Peyer's patch (tissue), 4 donors: ENCODE data around the gene TOMT. TPM values are rescaled to one million over a fixed set of nuclear protein-coding genes. Genes with fewer than 3 reads are reported as not detected.
A peak's percentile ranks its signal among the peaks of the same experiment; 100 is the strongest.

Source experiments
- DNase-seq, 3 donors: peaks; one replicate each; pipeline ENCODE4 v3.0.0-alpha.2; 2017 to 2019
- H3K27ac ChIP-seq, 4 donors: fragments of 200-600 bp; sonication (generic); one replicate each; pipeline ENCODE4 v1.5.1; 2016 to 2019
- H3K27me3 ChIP-seq, 2 donors: fragments of 200-600 bp; sonication (generic); one replicate each; pipeline ENCODE4 v1.5.1; 2019
- H3K36me3 ChIP-seq, 3 donors: fragments of 200-600 bp; sonication (generic); one replicate each; pipeline ENCODE4 v1.5.1; 2016 to 2019
- H3K4me1 ChIP-seq, 4 donors: fragments of 200-600 bp; sonication (generic); one replicate each; pipeline ENCODE4 v1.5.1; 2016 to 2019
- H3K4me3 ChIP-seq, 4 donors: fragments of 200-600 bp; sonication (generic); 1 replicate in 3 of 4; 2 replicates in 1 of 4; pipeline ENCODE4 v1.5.1; 2016 to 2019; ENCODE audit warnings: mild to moderate bottlenecking in 1 of 4
- H3K9me3 ChIP-seq, 4 donors: fragments of 200-600 bp; sonication (generic); one replicate each; pipeline ENCODE4 v1.5.1; 2016 to 2019; ENCODE audit warnings: mild to moderate bottlenecking in 1 of 4
- POLR2A ChIP-seq, 2 donors: fragments of 450-650 bp; IDR thresholded peaks; one replicate each; pipeline ENCODE4 v1.5.1; 2017; ENCODE audit warnings: antibody characterized with exemption in 2 of 2, mild to moderate bottlenecking in 2 of 2, moderate library complexity in 2 of 2
- total RNA-seq, 4 donors: library from RNA; depleted of rRNA; stranded (reverse); fragments of >200 nt; gene quantifications; one replicate each; pipeline ENCODE4 v1.1.0, GENCODE V29; 2016
- TF ChIP-seq, protein P1 (sequence below), 6 experiments: fragments of 450-650 bp in 4 of 6; fragments of 200-600 bp in 2 of 6; sonication (generic) in 1 of 6; IDR thresholded peaks; one replicate each; pipeline ENCODE4 v1.5.1; 2017 to 2019; ENCODE audit warnings: antibody characterized with exemption in 6 of 6, mild to moderate bottlenecking in 3 of 6, moderate library complexity in 1 of 6

TOMT gene
- total RNA-seq, 4 donors from 2014 or later, result not detected

DNA sequence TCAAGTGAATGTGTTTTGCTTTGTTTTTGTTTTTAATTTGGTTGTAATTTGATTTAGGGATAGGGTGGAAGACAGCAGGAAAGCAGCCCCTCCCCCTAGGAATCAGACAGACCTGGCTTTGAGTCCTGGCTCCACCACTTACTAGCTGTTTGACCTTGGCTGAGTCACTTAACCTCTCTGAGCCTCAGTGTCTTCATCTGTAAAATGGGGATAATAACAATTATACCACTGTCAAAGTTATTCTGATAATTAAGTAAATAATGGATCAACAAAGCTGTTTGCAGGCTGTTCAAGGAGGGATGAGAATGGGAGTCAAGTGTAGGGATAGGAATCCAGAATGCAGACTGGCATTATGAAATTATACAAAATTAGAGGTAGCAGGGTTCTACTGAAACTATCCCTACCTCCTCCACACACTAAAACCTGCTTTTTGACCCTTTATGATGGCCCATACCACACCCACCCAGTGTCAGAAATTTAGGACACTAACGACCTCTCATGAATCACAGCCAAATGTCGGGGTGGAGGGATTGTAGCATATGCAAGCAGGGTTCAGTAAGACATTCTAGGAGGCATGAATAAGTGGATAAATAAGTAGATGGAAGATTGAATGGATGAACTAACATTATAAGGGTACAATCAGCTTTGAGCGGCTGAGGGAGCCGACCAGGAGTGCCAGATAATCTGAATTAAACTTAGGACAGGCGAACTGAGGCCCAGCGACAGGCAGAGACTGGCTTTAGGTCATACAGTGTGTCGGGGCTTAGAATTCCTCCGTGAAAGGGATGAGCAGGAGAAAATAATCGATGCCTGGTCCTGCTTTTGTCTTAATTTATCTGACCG is 5.8 kb downstream of the TOMT start:
- DNase-seq, result no peak
- peaks cover 0 to 10% (median 0%) of the 10 kb centered on the region in 3 donors for H3K36me3 ChIP-seq
- TF ChIP-seq POLR2A (IDR thresholded peaks at IDR 0.05), result no peak
- TF ChIP-seq, protein P1, sequence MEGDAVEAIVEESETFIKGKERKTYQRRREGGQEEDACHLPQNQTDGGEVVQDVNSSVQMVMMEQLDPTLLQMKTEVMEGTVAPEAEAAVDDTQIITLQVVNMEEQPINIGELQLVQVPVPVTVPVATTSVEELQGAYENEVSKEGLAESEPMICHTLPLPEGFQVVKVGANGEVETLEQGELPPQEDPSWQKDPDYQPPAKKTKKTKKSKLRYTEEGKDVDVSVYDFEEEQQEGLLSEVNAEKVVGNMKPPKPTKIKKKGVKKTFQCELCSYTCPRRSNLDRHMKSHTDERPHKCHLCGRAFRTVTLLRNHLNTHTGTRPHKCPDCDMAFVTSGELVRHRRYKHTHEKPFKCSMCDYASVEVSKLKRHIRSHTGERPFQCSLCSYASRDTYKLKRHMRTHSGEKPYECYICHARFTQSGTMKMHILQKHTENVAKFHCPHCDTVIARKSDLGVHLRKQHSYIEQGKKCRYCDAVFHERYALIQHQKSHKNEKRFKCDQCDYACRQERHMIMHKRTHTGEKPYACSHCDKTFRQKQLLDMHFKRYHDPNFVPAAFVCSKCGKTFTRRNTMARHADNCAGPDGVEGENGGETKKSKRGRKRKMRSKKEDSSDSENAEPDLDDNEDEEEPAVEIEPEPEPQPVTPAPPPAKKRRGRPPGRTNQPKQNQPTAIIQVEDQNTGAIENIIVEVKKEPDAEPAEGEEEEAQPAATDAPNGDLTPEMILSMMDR (IDR thresholded peaks at IDR 0.05), result no peak
- peak overlapping the region; percentile 61 to 83 (median 71) for H3K4me3 ChIP-seq
- H3K27me3 ChIP-seq, result no peaks in the 10 kb centered on the region
- H3K27ac ChIP-seq, result peak overlapping the region; percentile 92 to 99 (median 96)
- no peaks in the 10 kb centered on the region for H3K9me3 ChIP-seq
- peaks cover 0 to 15% (median 3%) of the 10 kb centered on the region in 4 donors for H3K4me1 ChIP-seq

GRCh38 chr11:72112143-72112977 is 6.6 kb downstream of the TOMT start, which contains the start of gene ANAPC15:
Gene ANAPC15 (minus strand): TSS chr11:72112695. CDS start chr11:72111276, 1,419 bp downstream.
- H3K4me3 ChIP-seq, result peak within 1 kb of the TSS; percentile 61 to 83 (median 71)
- peak; percentile 92 to 96 for TF ChIP-seq POLR2A (IDR thresholded peaks at IDR 0.05)
- TF ChIP-seq, protein P1 (IDR thresholded peaks at IDR 0.05), result no peak

GRCh38 chr11:72112978-72113808 is 7.5 kb downstream of the TOMT start:
- no peak for TF ChIP-seq POLR2A (IDR thresholded peaks at IDR 0.05)
- TF ChIP-seq, protein P1 (IDR thresholded peaks at IDR 0.05), result no peak
- Histone ChIP-seq H3K9me3 (no peaks in the 10 kb centered on the region), H3K27me3 (no peaks in the 10 kb centered on the region), H3K4me1 (peaks cover 0 to 15% (median 3%) of the 10 kb centered on the region in 4 donors), H3K36me3 (peaks cover 0 to 10% (median 0%) of the 10 kb centered on the region in 3 donors), H3K27ac (peak overlapping the region; percentile 92 to 99 (median 96)), H3K4me3 (peak overlapping the region; percentile 61 to 83 (median 71))
- no peak for DNase-seq

More at GRCh38 chr11:72112143-72112977, 6.6 kb downstream of the TOMT start, which contains the start of gene ANAPC15:
- Histone ChIP-seq H3K27ac (peak within 1 kb of the TSS; percentile 92 to 99 (median 96)), H3K27me3 (no peaks in the 10 kb centered on the region), H3K4me1 (peaks cover 0 to 15% (median 3%) of the 10 kb centered on the region in 4 donors), H3K36me3 (peaks cover 0 to 10% (median 0%) of the 10 kb centered on the region in 3 donors), H3K9me3 (no peaks in the 10 kb centered on the region)
- DNase-seq, result peak; percentile 96 to 100 (median 100)

DNA sequence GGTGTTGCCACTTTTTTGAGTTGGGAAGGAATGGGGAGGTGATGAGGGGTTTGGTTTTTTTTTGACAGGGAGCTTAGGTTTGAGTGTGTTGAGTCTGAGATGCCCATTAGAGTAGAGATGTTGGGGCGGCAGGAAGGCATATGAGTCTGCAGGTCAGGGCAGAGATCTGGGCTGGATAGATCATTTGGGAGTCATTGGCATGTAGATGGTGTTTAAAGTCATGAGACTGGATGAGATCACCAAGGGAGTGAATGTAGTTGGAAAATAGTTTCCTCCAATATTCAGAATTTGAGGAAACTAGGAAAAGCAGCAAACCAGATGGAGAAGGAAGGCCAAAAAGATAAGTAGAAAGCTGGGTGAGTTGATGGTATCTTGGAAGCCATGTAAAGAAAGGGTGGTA is 8.8 kb downstream of the TOMT start:
- Histone ChIP-seq H3K36me3 (peaks cover 0 to 5% (median 0%) of the 10 kb centered on the region in 3 donors), H3K27me3 (no peaks in the 10 kb centered on the region), H3K4me1 (peaks cover 0 to 15% (median 3%) of the 10 kb centered on the region in 4 donors), H3K27ac (no peak overlapping the region), H3K4me3 (no peak overlapping the region), H3K9me3 (no peaks in the 10 kb centered on the region)
- no peak for TF ChIP-seq POLR2A (IDR thresholded peaks at IDR 0.05)
- TF ChIP-seq, protein P1 (IDR thresholded peaks at IDR 0.05), result no peak
- DNase-seq, result no peak
